Measurements from ENCODE around the gene PNPLA8.
A peak's percentile ranks its signal among the peaks of the same experiment; 100 is the strongest.
"Not testable (repeated sequence)": the region's sequence is repeated elsewhere in the genome, so short reads cannot be mapped to it uniquely, and the experiment has no call there.

The PNPLA8 gene

DNA sequence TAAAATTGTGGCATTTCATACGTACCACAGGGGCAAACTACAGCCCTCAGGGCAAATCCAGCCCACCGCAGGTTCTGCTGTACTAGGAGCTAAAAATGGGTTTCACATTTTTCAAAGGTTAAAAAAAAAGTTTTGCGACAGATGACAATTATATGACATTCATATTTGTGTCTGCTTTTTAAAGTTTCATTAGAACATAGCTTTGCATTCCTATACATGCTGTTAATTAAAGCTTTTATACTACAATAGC, 758 bp upstream of the PNPLA8 start:
- no peak for DNase-seq

DNA sequence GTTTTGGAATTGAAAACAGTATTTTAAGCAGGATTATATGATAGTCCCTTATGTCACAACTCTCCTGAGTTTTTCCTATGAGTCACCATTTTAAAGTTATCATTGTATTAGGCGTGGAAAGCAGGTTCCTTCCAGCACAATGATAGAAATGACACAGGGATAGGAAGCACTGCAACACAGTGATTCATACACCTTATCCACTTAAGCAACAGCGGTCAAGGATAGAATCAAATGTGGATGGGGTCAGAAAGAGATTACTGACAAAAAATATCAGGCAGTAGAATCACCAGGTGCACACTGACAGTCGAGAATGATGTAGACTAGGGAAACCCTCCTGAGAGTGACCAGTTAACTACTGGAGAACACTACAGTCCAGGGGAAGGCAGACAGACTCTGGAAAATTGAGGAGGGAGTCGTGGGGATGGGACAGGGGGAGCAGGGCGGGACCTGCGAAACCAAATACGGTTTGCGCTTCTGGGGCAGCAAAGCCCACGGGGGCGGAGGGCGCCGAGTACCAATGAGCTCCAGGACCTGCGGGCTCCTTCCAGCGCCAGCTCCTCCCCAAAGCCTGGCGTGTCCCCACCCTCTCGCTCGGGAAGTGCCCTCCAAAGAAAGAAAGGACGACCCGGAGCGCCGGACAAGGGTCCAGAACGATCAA, 479 bp downstream of the PNPLA8 start:
- peak; percentile 58 for DNase-seq

DNA sequence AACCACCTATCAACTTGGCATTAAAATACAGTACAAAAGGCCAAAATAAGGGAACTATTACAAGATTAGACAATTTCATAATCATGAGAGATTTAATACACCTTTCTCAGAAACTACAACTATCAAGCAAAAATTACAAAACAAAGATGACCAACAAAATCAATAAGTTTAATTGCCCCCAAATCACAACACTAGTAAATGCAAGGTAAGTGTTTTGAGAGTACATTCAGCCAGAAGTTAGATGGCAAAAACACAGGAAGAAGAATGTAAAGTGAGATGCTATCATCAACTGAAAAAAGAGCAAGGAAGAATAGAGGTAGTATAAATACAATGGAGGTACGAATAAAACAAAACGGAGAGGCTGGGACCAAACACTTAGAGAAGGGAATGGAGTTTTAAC, 3.2 kb downstream of the PNPLA8 start:
- DNase-seq = no peak

DNA sequence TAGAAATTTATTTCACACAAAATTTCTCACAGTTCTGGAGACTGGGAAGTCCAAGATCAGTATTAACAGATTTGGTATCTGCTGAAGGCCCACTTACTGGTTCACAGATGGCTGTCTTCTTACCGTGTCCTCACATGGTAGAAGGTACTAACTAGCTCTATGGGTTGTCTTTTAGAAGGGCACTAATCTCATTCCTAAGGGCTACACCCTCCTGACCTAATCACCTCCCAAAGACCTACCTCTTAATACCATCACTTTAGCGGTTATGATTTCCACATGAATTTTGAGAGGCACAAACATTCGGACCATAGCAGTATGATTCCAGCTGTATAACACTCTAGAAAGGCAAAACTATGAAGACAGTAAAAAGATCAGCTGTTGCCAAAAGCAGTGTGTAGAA, 8.0 kb downstream of the PNPLA8 start:
- no peak for DNase-seq

DNA sequence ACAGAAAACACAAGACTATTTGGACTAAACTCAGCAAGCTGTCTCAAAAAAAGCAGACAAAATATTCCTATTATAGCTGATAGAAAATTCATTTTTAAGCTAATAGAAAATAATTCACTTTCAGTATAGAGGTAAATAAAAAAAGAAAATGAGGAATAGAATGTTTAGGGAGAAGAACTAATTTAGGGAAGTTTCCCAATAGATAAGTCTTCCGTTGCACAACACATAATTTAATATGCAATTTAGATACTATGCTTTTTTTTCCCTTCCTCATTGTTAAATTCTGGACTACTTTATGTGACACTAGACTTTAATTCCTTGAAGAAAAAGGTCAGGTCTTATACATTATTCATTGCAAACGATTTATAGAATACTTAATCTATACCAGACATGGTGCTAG, 10.3 kb downstream of the PNPLA8 start:
- no peak for DNase-seq

DNA sequence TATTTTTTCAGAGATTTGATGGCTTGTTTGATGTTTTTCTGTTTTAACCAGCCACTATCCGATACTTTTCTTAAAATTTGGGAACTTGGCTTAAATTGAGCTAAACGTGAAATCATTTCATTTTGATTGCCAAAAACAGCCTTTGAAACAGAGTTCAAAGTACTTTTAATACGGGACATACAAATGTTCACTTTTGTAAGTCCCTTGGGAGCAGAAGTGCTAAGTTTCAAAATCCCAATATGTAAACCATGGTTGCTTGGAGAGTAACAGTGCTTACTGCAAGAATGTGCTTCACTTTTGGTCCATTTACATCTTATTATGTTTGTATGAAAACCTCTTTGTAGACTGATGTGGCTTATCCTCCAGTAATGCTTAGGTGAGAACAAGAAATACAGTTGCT, 10.9 kb downstream of the PNPLA8 start:
- DNase-seq = no peak

DNA sequence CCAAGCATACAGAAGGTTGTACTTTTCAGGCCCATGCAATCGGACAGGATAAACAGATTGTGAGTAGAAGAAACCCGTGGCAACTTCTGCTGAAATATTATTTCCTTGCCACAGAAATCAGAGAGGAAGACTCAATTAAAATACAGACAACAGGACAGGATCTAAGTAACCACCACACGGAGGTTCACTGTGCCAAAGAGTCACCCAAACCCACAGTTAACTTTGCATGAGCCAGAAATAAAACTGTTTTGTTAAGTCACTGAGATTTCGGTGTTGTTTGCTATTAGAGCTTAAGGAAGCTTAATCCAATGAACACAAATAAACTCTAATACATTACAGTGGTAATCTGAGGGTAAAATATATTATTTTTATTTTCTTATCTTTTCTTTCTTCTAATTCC, 14.0 kb downstream of the PNPLA8 start:
- DNase-seq = no peak

DNA sequence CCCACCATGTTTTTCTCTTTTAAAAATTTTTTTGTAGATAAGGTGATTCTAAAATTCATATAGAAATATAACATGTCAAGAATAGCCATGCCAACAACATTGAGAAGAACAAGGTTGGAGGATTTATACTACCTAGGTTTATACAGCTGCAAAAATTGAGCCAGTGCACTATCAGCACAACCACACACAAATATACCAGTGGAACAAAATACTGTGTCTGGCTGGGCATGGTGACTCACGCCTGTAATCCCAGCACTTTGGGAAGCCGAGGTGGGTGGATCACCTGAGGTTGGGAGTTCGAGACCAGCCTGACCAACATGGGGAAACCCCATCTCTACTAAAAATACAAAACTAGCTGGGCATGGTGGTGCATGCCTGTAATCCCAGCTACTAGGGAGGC, 21.4 kb downstream of the PNPLA8 start:
- not testable (repeated sequence) for DNase-seq

DNA sequence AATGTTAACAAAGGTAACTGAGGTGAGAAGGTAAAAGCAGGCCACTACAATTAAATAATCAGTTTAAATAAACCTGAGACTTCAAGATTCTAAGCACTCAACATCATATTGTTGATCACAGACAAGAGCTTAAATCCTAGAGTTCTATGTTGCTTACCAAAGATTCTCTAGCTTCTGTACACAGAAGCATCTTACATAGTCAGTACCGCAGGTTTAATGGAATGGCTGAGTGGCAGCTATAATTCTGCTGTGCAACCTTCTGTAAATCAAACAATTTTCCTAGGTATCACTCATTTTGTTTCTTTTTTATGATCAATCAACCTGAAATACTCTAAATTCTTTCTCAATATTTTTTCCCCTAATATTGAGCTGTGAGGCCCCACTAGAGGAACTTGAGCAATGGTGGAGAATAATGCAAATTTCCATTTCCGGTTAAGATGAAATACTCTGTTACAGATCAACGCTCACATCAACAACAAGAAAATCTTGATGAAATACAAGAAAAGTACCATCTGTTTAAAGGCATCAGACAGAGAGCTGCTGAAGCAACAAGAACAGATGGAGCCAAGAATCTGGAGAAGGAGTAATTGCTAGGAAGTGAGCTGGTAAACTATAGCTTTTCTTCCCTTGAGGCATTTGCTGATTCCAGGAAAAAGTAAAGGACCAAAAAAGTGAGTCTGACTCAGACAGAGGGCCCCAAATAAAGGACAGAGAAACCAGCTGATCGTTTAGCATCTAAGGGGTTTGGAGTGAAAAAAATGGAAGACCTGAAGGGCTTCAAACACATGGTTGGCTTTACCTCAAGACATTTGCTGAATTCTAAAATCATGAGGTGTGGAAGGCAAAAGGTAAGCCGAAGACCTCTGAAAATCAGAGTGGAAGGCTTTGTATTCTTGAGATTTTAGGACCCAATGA, 22.6 kb downstream of the PNPLA8 start:
- DNase-seq = no peak

DNA sequence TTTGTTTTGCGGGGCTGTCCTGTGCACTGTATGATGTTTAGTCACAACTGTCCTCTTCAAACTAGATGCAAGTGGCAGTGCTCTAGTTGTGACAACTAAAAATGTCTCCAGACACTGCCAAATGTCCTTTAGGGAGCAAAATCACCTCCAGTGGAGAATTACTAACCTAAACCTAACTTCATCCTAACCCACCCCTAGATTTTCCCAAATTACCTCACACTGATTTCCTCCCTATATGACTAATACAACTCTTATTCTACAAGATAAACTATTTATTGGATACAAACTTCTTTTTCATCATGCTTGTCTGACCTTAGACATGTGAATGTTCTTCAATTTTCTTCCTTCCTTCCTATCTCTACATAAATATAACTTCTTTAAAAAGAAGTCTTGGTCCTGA, 26.4 kb downstream of the PNPLA8 start:
- DNase-seq = no peak

DNA sequence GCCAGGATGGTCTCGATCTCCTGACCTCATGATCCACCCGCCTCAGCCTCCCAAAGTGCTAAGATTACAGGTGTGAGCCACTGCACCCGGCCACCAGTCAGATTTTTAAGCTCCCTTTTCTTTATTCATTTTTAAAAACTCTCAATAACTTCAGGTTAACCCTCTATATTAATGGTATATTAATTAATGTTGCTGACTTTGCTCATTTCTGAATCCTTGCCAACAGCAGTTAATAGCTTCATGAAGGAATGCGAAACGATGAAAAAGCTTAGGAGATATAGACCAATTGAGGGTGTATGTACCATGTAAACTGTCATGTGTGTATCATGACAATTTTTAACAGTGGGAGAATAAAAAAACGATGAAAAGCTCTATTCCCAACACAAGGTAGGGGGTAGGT, 27.5 kb downstream of the PNPLA8 start:
- DNase-seq = no peak

DNA sequence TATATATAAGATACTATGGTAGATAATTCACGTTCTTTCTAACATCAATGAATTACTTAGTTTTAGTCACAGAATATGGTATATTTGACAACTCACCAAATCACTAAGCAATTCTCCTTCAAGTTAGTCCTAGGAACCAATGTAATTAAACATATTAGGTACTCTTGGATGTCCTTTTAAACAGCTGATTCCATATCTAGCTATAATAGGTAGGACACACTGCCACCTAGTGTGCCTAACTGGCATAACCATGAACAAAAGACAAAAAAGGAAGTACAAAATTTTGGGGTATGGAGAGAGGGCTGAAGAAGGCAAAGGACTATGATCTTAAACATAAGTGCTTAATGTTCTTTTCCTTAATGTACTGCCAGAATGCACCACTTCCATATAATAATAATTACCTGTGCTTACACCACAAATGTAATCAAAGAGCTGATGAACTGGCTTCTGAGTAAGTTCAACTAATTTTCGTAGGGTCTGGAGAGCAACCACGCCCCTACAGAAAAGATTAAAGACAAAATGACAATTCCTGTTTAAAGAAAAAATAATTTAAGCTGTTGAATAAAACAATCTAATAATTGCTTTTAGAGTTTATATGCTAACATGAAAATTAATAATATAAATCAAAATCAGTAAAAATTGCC, 28.7 kb downstream of the PNPLA8 start:
- peak; percentile 50 for DNase-seq

DNA sequence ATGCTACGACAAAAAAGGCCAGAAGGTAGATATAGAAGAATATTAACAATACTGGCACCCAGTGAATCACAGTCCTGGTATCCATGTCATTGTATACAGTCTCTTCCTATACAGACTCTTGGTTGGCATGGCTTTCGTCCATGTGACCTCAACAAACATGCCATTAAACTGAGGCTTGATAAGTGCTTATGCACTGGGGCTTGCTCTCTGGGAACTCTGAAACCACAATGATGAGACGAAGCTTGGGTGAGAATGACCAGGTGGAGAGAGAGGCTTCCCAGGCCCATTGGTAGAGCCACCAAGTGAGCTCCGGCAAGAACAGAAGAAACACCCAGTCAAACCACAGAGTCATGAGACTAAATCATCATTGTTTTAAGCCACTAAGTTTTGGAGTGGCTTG, 33.2 kb downstream of the PNPLA8 start:
- DNase-seq = no peak

DNA sequence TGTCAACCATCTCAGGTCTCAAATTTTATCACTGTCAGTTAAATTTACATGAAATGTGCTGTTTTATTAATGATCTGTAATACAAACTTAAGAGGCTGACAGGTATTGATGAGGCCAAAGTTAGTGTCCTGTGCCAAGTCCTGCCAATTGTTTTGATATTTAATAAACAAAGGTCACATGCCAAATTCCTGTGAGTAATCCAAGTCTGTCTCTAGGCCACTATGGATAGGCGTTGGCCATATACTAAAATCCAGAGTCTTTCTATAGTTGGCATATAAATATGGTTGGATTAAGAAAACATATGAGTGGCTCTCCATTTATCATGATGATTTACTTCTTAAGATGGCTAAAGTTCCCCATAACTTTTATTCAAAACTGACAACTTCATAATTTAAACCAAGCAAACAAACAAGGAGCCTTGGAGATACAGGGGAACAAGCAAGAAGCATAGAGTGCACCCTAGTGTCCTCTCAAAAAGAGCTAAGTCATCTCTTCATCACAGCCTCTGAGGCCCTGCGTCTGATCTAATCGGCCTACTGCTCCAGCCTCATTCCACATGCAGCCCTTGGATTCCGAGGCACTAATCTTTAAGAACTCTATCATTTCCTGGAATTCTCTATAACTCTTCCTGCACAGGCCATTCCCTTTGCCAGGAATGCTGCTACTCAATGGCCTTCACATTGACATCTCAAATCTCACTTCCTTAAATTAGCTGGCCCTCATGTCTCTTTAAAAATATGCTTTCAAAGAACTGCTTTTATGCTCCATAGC, 37.0 kb downstream of the PNPLA8 start:
- no peak for DNase-seq

DNA sequence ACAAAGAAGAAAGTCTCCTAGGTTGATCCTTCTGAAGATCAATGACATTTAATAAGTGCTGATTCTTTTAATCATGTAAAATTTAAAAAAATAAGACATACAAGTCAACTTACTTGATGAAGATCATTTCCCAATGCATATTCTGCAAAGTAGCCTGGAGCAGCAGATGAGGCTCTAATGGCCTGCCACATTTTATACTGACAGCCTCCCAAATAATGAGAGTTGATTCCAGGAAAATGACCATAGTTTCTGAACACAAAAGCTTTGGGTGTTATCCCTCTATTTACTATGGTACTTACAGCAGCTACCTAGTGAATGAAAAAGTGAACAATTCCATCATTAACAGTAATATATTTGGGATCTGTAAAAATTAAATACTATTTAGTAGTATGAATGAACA, 38.3 kb downstream of the PNPLA8 start:
- DNase-seq = no peak

DNA sequence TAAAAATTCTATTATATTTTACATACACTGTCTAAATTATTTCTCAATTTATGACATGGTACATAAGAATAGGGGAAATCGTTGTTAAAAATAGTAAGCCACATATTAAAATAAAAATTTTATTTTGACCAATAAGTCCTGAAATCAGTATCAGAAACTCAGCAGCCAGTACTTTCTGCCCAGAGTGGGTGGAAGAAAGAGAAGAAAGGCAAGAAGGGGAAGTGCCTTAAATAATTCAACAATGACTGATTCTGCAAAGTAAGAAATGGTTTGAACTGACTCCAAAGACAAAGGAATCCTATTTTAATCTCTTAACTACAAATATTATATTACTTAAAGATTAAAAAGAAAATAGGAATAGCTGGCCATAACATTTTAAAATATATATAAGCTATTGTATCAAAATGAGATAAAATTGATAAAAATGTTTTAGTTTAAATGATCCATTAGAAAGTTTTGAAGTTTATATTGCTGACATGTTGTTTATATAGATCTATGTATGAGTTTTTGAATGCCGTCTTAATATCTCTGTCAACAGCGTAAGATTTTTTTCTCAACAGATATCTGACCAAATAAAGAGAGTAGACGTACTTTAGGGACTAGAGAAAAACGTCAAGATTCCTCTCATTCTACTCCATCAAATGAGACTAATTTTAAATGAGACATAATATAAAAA, 39.5 kb downstream of the PNPLA8 start:
- DNase-seq = no peak

DNA sequence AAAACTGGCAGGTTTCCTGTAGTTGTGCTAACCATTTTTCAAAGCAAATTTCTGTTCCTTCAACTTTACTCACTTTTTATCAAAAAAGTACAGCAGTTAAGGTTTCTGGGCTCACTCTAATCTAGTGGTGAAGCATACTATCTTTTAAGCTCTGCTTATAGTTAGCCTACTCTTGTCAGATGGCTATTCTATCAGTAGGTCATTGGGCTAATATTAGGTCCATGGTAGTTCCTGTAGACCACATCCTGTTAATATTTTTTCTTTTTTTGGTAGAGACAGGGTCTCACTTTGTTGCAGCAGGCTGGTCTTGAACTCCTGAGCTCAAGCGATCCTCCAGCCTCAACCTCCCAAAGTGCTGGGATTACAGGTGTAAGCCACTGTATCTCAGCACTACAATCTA, 41.8 kb downstream of the PNPLA8 start:
- DNase-seq = no peak

DNA sequence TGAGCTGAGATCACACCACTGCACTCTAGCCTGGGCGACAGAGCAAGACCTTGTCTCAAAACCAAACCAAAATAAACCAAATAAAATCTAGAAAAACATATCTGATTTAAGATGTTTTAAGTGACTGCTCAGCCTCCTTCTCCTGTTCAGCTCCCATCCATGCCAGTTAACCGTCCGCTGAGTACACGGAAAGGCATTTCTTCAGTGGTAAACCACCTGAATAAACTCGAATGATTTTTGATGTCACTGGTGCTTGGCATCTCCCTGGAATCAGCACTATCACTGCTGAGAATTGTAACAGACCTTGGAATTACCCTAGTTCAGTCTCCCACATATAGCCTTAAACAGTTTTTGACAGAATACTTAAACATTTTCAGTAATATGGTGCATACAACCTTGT, 45.6 kb downstream of the PNPLA8 start:
- no peak for DNase-seq

DNA sequence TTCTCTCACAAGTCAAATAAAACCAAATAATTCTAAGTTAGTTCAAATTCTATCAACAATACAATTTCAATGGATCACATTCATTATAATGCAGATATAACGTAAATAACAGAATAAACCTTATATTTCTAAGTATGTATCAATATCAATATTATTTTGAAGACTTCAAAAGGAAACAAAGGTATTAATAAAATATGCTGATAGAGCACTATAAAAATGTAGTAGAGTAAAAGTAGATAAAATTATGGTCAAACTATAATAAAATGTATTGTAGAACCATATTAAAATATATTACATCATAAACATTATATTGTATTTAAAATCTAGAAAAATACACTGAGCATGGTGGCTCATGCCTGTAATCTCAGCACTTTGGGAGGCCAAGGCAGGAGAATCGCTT, 46.2 kb downstream of the PNPLA8 start:
- DNase-seq = no peak

DNA sequence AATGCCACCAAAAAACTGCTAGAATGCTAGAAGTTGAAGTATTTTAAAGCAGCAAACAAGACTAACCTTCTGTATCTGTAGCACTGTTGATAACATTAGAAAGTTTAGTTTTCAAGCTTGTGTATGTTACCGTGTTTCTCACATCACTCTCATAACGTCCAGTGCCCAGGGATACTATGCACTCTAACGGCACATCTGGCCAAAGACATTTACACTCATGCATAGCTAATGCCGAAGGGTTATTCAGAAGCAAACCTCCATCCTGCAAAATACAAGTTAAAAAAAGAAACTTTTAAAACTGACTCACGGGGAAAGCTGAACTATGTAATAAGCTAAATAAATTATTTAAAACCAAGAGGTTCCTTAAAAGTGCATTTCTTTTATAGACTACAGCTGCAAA, 46.8 kb downstream of the PNPLA8 start:
- DNase-seq = no peak

DNA sequence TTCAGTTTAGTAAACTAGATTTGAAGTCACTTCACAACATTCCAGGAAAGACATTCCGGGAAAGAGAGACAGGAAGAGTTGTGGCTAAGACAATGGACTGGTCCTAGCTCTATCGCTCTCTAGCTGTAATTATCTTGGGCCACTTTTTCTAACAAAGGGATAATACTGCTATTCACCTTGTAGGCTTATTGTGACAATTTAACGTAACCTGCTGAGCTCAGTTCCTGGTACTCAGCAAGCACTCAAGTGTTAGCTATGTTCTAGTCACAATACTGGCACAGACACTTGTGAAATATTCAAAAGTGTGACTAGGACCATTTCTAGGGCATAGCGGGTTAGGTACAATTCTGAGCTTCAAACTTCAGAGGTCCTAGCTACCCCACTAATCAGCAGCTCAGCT, 57.7 kb downstream of the PNPLA8 start:
- no peak for DNase-seq

DNA sequence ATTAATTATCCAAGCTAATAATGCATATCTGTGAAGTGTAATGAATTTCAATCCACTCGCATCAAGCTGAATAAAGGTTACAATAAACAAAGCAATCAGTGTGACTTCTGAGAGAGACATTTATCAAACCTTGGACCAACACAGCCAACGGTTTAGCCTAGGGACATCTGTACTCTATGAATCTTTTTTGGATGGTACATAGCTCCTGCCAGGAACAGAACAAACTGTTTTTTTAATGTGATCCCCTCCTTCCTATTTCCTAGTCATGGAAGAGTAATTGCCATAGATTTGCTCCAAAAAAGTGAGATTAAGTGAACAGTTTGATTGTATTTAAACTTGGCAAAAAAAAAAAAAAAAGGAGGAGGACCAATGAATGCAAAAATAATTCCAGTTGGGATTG, 58.5 kb downstream of the PNPLA8 start:
- no peak for DNase-seq

DNA sequence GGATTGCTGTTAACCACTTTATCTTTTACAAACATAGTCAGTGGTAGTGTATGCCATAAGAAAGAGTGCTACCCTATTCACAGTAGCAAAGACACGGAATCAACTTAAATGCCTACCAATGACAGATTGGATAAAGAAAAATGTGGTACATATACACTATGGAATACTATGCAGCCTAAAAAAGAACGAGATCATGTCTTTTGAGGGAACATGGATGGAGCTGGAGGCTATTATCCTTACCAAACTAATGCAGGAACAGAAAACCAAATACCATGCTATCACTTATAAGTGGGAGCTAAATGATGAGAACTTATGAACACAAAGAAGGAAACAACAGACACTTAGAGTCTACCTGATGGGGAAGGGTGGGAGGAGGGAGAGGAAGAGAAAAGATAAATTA, 59.6 kb downstream of the PNPLA8 start:
- not testable (repeated sequence) for DNase-seq
